GM12865 (cell line): Measurements from ENCODE around the gene PRSS57.

ENCODE experiments used
- DNase-seq: peaks from one replicate; pipeline ENCODE4 v3.0.0; 2010; ENCODE audit warnings: low read depth
- H3K4me3 ChIP-seq: 2 replicates; pipeline ENCODE4 v1.5.1; 2011; ENCODE audit warnings: mild to moderate bottlenecking, low read depth, low read length, control low read depth
- TF ChIP-seq, protein P1 (sequence below): IDR thresholded peaks from 2 replicates; pipeline ENCODE4 v1.5.1; 2011; ENCODE audit warnings: low read length, control low read depth, low read depth, inconsistent platforms; ENCODE audit not compliant: insufficient read depth; ENCODE audit errors: missing control alignments

Gene PRSS57

DNA sequence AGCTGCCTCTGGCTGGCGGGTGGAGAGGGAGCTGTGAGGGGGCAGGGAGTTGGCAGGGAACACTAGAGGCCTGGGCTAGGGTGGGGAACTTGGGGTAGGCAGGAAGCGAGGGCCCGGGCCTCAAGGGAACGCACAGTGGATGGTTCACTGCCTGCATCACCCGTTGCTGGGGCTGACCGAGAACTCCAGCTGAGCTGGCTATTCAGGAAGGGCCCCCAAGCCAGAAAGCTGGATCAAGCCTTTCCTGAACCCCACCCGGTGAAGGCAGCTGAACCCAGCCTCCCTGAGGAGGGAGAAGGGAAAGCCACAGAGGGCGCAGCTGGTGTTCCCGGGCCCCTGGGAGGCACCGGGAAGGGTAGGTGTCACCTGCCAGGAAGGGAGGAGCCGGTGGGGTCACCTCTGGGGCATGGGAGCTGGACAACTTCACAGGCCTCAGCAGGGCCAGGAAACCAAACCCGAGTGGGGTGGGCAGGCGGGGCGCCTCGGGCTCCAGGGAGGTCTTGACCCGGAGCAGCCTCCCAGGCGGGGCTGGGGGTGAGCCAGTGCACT, 27.4 kb upstream of the PRSS57 start:
- TF ChIP-seq, protein P1, sequence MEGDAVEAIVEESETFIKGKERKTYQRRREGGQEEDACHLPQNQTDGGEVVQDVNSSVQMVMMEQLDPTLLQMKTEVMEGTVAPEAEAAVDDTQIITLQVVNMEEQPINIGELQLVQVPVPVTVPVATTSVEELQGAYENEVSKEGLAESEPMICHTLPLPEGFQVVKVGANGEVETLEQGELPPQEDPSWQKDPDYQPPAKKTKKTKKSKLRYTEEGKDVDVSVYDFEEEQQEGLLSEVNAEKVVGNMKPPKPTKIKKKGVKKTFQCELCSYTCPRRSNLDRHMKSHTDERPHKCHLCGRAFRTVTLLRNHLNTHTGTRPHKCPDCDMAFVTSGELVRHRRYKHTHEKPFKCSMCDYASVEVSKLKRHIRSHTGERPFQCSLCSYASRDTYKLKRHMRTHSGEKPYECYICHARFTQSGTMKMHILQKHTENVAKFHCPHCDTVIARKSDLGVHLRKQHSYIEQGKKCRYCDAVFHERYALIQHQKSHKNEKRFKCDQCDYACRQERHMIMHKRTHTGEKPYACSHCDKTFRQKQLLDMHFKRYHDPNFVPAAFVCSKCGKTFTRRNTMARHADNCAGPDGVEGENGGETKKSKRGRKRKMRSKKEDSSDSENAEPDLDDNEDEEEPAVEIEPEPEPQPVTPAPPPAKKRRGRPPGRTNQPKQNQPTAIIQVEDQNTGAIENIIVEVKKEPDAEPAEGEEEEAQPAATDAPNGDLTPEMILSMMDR, result no peak
- DNase-seq, result peak; percentile 48
- no peak overlapping the region for H3K4me3 ChIP-seq

DNA sequence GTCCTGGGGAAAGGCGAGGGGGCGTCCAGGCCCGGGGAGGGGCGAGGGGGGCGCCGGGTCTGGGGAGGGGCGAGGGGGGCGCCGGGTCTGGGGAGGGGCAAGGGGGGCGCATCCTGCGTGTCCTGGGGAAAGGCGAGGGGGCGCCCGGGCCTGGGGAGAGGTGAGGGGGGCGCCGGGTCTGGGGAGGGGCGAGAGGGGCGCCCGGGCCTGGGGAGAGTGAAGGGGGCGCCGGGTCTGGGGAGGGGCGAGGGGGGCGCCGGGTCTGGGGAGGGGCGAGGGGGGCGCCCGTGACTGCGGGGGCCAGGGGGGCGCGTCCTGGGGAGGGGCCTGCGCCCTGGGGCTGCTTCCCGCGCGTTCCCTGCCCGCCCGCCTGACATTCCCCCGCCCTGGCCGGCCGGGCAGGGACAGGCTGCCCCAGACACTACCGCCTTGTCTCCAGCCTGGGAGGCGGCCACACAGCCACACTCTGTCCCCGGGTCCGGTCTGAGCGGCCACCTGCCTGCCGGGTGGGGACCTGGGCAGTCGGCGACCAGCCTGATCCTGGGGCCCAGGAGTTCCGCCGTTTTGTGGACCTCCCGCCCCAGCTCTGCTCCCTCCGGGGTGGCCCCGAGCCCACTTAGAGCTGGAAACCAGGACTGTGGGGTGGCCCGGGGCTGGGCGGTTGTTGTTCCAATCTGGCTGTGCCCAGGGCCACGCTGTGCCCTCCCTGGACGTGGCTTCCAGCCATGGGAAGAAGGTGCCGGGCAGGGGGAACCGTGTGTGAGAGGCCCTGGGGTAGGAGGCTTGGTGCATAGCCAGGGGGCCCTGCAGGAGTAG, 25.3 kb upstream of the PRSS57 start:
- no peak overlapping the region for H3K4me3 ChIP-seq
- DNase-seq, result no peak
- TF ChIP-seq, protein P1, result no peak

DNA sequence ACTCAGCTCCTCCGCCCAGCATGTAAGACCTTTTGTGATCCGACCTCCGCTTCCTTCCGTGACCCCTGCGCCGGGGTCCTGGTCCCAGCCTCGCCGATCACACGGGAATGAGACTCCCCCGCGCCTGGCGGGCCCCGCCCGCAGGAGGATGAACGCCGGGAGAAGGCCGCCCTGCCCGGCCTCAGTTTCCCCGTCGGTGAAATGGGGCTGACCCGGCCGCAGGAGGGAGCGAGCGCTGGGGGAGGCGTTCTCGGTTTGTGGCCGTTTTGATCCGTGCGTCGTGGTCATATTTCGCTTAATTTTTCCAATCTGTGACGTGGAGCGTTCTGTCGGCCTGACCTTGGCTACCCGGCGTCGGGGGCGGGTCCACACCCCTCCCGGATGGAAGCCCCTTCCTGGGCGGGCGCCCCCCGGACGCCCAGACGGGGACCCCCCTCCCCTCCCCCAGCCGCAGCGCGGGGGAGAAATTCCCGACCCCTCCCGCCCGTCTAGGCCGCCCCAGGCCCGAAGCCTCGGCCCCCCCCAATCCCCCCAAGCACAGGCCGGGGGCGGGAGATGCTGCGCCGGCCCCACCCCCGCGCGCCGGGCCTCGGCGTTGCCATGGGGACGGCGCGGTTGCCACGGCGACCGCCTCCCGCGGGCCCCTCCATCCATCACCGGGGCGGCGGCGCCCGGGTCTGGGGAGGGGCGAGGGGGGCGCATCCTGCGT, 24.5 kb upstream of the PRSS57 start:
- no peak overlapping the region for H3K4me3 ChIP-seq
- TF ChIP-seq, protein P1, result no peak
- no peak for DNase-seq

DNA sequence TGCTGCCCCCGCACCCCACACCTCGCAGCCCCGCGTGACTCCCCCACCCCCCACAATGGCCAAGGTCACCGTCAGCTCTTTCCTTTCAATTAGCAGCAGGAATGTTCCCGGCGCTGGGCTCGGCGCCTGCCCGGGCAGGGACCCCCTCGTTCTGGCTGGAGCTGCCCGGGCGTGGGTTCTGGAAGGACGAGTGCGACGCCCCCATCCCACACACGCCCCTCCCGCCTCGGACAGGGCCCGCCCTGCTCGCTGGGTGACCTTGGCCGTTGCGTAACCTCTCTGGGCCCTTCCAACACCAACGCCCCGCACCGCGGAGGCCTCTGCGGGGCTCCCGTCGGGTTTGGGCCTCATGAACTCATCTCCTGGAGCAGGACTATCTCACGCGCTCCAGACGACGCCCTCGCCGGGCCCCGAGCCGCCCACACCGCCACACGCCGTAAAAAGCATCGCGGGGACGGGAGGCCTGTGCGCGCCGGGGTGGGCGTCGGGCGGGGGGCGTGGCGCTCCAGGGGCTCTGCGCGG, 23.8 kb upstream of the PRSS57 start:
- H3K4me3 ChIP-seq, result no peak overlapping the region
- TF ChIP-seq, protein P1, result no peak
- no peak for DNase-seq

DNA sequence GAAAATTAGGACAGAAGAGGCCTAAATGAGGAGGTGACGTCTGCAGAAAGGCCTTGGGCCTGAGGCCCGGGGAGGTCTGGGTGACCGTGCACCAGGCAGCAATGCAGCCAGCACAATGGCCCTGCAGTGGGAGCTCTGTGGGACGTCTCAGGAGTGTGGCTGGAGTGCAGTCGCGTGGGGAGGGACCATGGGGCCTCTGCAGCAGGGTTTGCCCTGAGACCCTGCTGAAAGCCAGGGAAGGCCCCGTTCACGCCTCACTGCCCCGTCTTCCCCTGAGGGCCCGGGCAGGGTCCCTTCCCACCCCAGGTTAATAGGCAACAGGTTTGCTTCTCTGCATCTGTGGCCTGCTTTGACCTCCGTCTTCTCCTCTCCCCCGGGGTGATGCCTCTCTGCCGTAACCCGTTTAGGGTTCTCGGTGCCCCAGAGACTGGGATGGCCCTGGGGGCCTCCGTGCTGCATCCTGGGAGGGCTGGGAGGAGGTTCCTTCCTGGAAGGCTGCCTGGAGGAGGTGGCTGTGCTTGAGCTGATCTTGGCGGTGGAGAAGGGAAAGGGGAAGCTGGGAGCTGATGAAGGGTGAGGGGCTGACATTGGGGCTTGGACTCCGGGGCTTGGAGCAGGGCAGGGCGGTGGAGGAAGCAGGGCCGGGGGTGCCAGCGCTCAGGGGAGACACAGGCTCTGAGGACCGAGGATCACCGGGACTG, 23.1 kb upstream of the PRSS57 start:
- TF ChIP-seq, protein P1, result no peak
- no peak for DNase-seq
- no peak overlapping the region for H3K4me3 ChIP-seq

DNA sequence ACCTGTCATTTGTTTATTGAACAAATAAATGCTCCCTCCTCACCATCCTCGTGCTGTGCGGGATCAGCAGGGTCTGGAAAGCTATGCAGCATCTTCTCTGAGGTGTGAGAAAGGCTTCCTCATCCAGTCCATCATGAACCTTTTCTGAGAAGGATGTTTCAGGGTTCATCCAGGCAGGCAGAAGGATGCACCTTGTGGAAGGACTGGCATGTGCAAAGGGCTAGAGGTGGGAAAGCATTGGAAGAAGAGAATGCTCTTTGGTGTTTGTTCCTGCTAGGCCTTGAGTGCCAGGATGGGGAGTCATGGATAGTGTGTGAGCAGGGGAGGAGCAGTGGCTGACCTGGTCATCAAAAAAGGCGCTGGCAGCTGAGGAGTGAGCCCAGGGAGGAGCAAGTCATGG, 20.1 kb upstream of the PRSS57 start:
- no peak overlapping the region for H3K4me3 ChIP-seq
- TF ChIP-seq, protein P1, result no peak
- DNase-seq, result no peak
